ENCODE results near the gene GRB2. TPM values are rescaled to one million over a fixed set of nuclear protein-coding genes. Genes with fewer than 3 reads are reported as not detected.

GRB2 gene
- total and polyA plus RNA-seq, 2 experiments from 2014 or later, result 65.0 to 96.6 TPM

GRCh38 chr17:75404731-75405364 lies 630 bp downstream of the GRB2 start:
- 0% methylated on average over 36 of the region's 37 CpGs for WGBS, 2 experiments (ENCODE audit: low coverage in 1 of 2, low lambda C conversion rate in 2 of 2, missing lambda C conversion rate in 2 of 2)
- no peaks in the 10 kb centered on the region for H3K9me3 ChIP-seq (ENCODE audit: low read depth)
- H4K20me1 ChIP-seq (ENCODE audit: insufficient read depth), result no peaks in the 10 kb centered on the region
- peak overlapping the region; percentile 93 for H3K4me2 ChIP-seq (ENCODE audit: unreplicated experiment)
- H3K36me3 ChIP-seq (ENCODE audit: low read depth), result no peaks in the 10 kb centered on the region
- H3K27ac ChIP-seq, result peak overlapping the region; percentile 75
- H3K9ac ChIP-seq, result peak overlapping the region; percentile 90
- TF ChIP-seq EZH2phosphoT487 (IDR thresholded peaks at IDR 0.05; ENCODE audit: insufficient read depth, low read depth) (no peak), EZH2 (IDR thresholded peaks at IDR 0.05; ENCODE audit: insufficient read depth, poor library complexity, severe bottlenecking) (no peak)
- no peaks in the 10 kb centered on the region for H3K27me3 ChIP-seq (replicated peaks; ENCODE audit: insufficient read depth)
- in situ Hi-C loops (cut with MboI), result no loop called here
- no peaks in the 10 kb centered on the region for H3K9me2 ChIP-seq (ENCODE audit: insufficient read depth)
- peak overlapping the region; percentile 76 for H2AFZ ChIP-seq
- H3K4me3 ChIP-seq, result peak overlapping the region; percentile 89
- peak; percentile 77 for DNase-seq
- H3F3A ChIP-seq (ENCODE audit: insufficient read depth), result peaks cover 23% of the 10 kb centered on the region
- peaks cover 56% of the 10 kb centered on the region for H3K79me2 ChIP-seq (ENCODE audit: insufficient read depth)
- H3K4me1 ChIP-seq (ENCODE audit: insufficient read depth), result peaks cover 17% of the 10 kb centered on the region; the same call in 1 of the 2 replicates

DNA sequence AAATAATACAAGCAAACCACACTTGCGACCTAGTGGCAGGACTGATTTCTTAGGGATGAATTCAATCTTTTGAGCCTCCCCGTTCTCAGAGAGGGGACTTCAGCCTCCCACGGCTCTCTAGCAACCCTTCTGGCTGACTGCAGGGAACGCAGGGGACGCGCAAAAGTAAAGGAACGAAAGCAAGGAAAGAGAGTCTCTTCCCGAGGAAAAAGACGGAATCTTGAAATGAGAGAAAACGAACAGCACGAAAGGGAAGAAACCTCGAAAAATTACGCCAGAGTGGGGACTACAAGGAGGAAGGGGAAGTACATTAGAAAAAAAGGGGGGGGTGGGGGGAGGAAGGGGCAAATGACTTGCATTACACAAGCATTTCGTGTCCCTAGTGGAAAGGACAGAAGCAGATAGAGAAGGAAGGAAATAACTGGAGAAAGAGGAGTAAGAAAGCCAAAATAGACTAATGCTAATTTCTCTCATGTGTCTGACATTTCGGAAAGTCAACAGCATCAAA lies 1.2 kb downstream of the GRB2 start:
- no peaks in the 10 kb centered on the region for H3K9me2 ChIP-seq (ENCODE audit: insufficient read depth)
- in situ Hi-C loops (cut with MboI), result no loop called here
- peaks cover 23% of the 10 kb centered on the region for H3F3A ChIP-seq (ENCODE audit: insufficient read depth)

DNA sequence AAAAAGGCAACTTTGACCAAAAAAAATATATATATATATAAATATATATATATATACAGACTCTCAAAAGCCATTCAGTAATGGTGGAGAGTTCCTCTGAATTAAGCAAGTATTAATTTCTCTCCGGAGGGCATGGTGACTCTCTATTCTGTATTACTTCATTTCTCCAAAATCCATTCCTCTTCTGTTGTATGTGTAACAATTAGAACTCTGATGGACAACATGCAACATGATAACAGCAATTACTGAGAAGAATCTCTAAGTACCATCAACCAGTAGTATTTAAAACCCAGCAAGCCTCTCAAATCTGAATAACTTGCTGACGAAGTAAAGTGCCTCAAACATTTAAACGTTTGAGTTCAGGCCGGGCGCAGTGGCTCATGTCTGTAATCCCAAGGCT lies 2.3 kb downstream of the GRB2 start:
- DNase-seq, result no peak
- Histone ChIP-seq H3K27me3 (replicated peaks; ENCODE audit: insufficient read depth) (no peaks in the 10 kb centered on the region), H3K9ac (no peak overlapping the region), H3F3A (ENCODE audit: insufficient read depth) (peaks cover 23% of the 10 kb centered on the region), H3K4me3 (peak overlapping the region; percentile 89), H3K9me2 (ENCODE audit: insufficient read depth) (no peaks in the 10 kb centered on the region), H3K9me3 (ENCODE audit: low read depth) (no peaks in the 10 kb centered on the region), H3K79me2 (ENCODE audit: insufficient read depth) (peaks cover 73% of the 10 kb centered on the region), H2AFZ (no peak overlapping the region), H3K27ac (no peak overlapping the region), H4K20me1 (ENCODE audit: insufficient read depth) (no peaks in the 10 kb centered on the region), H3K4me2 (ENCODE audit: unreplicated experiment) (peak overlapping the region; percentile 93), H3K4me1 (ENCODE audit: insufficient read depth) (peaks cover 17% of the 10 kb centered on the region; the same call in 1 of the 2 replicates), H3K36me3 (ENCODE audit: low read depth) (no peaks in the 10 kb centered on the region)
- 62 to 63% methylated on average over 5 of the region's 5 CpGs for WGBS, 2 experiments (ENCODE audit: low coverage in 1 of 2, low lambda C conversion rate in 2 of 2, missing lambda C conversion rate in 2 of 2)
- TF ChIP-seq EZH2 (IDR thresholded peaks at IDR 0.05; ENCODE audit: insufficient read depth, poor library complexity, severe bottlenecking), result no peak
- no peak for TF ChIP-seq EZH2phosphoT487 (IDR thresholded peaks at IDR 0.05; ENCODE audit: insufficient read depth, low read depth)
- in situ Hi-C loops (cut with MboI), result no loop called here

More for the DNA sequence above, 1.2 kb downstream of the GRB2 start:
- DNase-seq, result peak; percentile 94
- H3K9ac ChIP-seq, result peak overlapping the region; percentile 90
- no peaks in the 10 kb centered on the region for H4K20me1 ChIP-seq (ENCODE audit: insufficient read depth)
- H3K36me3 ChIP-seq (ENCODE audit: low read depth), result no peaks in the 10 kb centered on the region
- H2AFZ ChIP-seq, result peak overlapping the region; percentile 76
- H3K9me3 ChIP-seq (ENCODE audit: low read depth), result no peaks in the 10 kb centered on the region
- TF ChIP-seq EZH2 (IDR thresholded peaks at IDR 0.05; ENCODE audit: insufficient read depth, poor library complexity, severe bottlenecking) (no peak), EZH2phosphoT487 (IDR thresholded peaks at IDR 0.05; ENCODE audit: insufficient read depth, low read depth) (no peak)
- no peaks in the 10 kb centered on the region for H3K27me3 ChIP-seq (replicated peaks; ENCODE audit: insufficient read depth)
- 2 to 3% methylated on average over 14 to 15 of the region's 15 CpGs for WGBS, 2 experiments (ENCODE audit: low coverage in 1 of 2, low lambda C conversion rate in 2 of 2, missing lambda C conversion rate in 2 of 2)
- peaks cover 62% of the 10 kb centered on the region for H3K79me2 ChIP-seq (ENCODE audit: insufficient read depth)
- peak overlapping the region; percentile 75 for H3K27ac ChIP-seq
- H3K4me2 ChIP-seq (ENCODE audit: unreplicated experiment), result peak overlapping the region; percentile 93
- H3K4me1 ChIP-seq (ENCODE audit: insufficient read depth), result peaks cover 17% of the 10 kb centered on the region; the same call in 1 of the 2 replicates
- peak overlapping the region; percentile 89 for H3K4me3 ChIP-seq

- no peak for DNase-seq
- Histone ChIP-seq H3K27me3 (replicated peaks; ENCODE audit: insufficient read depth) (no peaks in the 10 kb centered on the region), H3K4me2 (ENCODE audit: unreplicated experiment) (no peak overlapping the region), H3K36me3 (ENCODE audit: low read depth) (no peaks in the 10 kb centered on the region), H3K9me3 (ENCODE audit: low read depth) (no peaks in the 10 kb centered on the region), H3K27ac (no peak overlapping the region), H3K4me1 (ENCODE audit: insufficient read depth) (peaks cover 17% of the 10 kb centered on the region; the same call in 1 of the 2 replicates), H2AFZ (no peak overlapping the region), H3K9ac (no peak overlapping the region), H3F3A (ENCODE audit: insufficient read depth) (peaks cover 27% of the 10 kb centered on the region), H3K9me2 (ENCODE audit: insufficient read depth) (no peaks in the 10 kb centered on the region), H4K20me1 (ENCODE audit: insufficient read depth) (no peaks in the 10 kb centered on the region), H3K79me2 (ENCODE audit: insufficient read depth) (peaks cover 84% of the 10 kb centered on the region), H3K4me3 (no peak overlapping the region)
- in situ Hi-C loops (cut with MboI), result no loop called here
- WGBS, 2 experiments (ENCODE audit: low coverage in 1 of 2, low lambda C conversion rate in 2 of 2, missing lambda C conversion rate in 2 of 2), result 96% methylated on average over 2 of the region's 2 CpGs
- TF ChIP-seq EZH2phosphoT487 (IDR thresholded peaks at IDR 0.05; ENCODE audit: insufficient read depth, low read depth) (no peak), EZH2 (IDR thresholded peaks at IDR 0.05; ENCODE audit: insufficient read depth, poor library complexity, severe bottlenecking) (no peak)
These were observed 3.5 kb downstream of the GRB2 start for GRCh38 chr17:75402026-75402425.

All from GM23248 (cell line).